KMS-11 (cell line): ENCODE data around the gene CAMTA1.

Experiments used
- H2AFZ ChIP-seq: fragments of 200-600 bp; sonication (generic); 2 replicates; pipeline ENCODE4 v1.6.1; 2016; ENCODE audit warnings: antibody characterized with exemption, mixed run types, low read depth
- H3K27ac ChIP-seq: fragments of 200-600 bp; sonication (generic); 2 replicates; pipeline ENCODE4 v1.6.1; 2016; ENCODE audit warnings: mild to moderate bottlenecking, mixed run types
- H3K27me3 ChIP-seq: fragments of 200-600 bp; sonication (generic); 2 replicates; pipeline ENCODE4 v1.6.1; 2017; ENCODE audit warnings: mild to moderate bottlenecking, low read depth, mixed run types, moderate library complexity; ENCODE audit not compliant: insufficient read depth
- H3K36me3 ChIP-seq: fragments of 200-600 bp; sonication (generic); 2 replicates; pipeline ENCODE4 v1.6.1; 2017; ENCODE audit warnings: mild to moderate bottlenecking, mixed run types; ENCODE audit not compliant: insufficient read depth
- H3K4me1 ChIP-seq: fragments of 200-600 bp; sonication (generic); 2 replicates; pipeline ENCODE4 v1.6.1; 2016; ENCODE audit warnings: mild to moderate bottlenecking, low read depth, mixed run types; ENCODE audit not compliant: poor library complexity, severe bottlenecking
- H3K4me2 ChIP-seq: fragments of 200-600 bp; sonication (generic); 2 replicates; pipeline ENCODE4 v1.7.0; 2016; ENCODE audit warnings: mild to moderate bottlenecking, mixed run types
- H3K4me3 ChIP-seq: fragments of 200-600 bp; sonication (generic); IDR thresholded peaks from 2 replicates; pipeline ENCODE4 v1.6.1; 2017; ENCODE audit warnings: low read depth, low read length, mixed read lengths; ENCODE audit not compliant: insufficient read depth
- H3K79me2 ChIP-seq: fragments of 200-600 bp; sonication (generic); 2 replicates; pipeline ENCODE4 v1.6.1; 2016; ENCODE audit warnings: low read depth, mixed run types; ENCODE audit not compliant: insufficient read depth
- H3K9ac ChIP-seq: fragments of 200-600 bp; sonication (generic); 2 replicates; pipeline ENCODE4 v1.6.1; 2016; ENCODE audit warnings: mild to moderate bottlenecking, mixed run types
- H4K20me1 ChIP-seq: fragments of 200-600 bp; sonication (generic); 2 replicates; pipeline ENCODE4 v1.6.1; 2016; ENCODE audit warnings: mild to moderate bottlenecking, mixed run types; ENCODE audit not compliant: insufficient read depth
- CTCF ChIP-seq: fragments of 200-600 bp; sonication (generic); conservative IDR thresholded peaks from 2 replicates; pipeline ENCODE4 v1.6.1; 2017; ENCODE audit warnings: low read depth, mild to moderate bottlenecking, antibody characterized with exemption, low read length, moderate library complexity, mixed read lengths

Gene CAMTA1

GRCh38 chr1:7232441-7233236, 447.4 kb downstream of the CAMTA1 start:
- H3K27ac ChIP-seq = no peak overlapping the region

GRCh38 chr1:7233237-7233540, 447.9 kb downstream of the CAMTA1 start:
- H3K36me3 ChIP-seq = no peaks in the 10 kb centered on the region
- H3K4me2 ChIP-seq = no peak overlapping the region
- H3K27ac ChIP-seq = no peak overlapping the region
- no peak overlapping the region for H3K4me3 ChIP-seq
- H4K20me1 ChIP-seq = no peaks in the 10 kb centered on the region
- no peaks in the 10 kb centered on the region for H3K4me1 ChIP-seq
- no peak overlapping the region for H2AFZ ChIP-seq
- no peaks in the 10 kb centered on the region for H3K79me2 ChIP-seq
- H3K27me3 ChIP-seq = peaks cover 42% of the 10 kb centered on the region
- H3K9ac ChIP-seq = no peak overlapping the region
- TF ChIP-seq CTCF = no peak

More at GRCh38 chr1:7232441-7233236, 447.4 kb downstream of the CAMTA1 start:
- H3K27me3 ChIP-seq = peaks cover 47% of the 10 kb centered on the region
- no peak overlapping the region for H2AFZ ChIP-seq
- no peak overlapping the region for H3K9ac ChIP-seq
- no peak overlapping the region for H3K4me3 ChIP-seq
- H3K4me1 ChIP-seq = no peaks in the 10 kb centered on the region
- no peak overlapping the region for H3K4me2 ChIP-seq
- no peak for TF ChIP-seq CTCF
- no peaks in the 10 kb centered on the region for H3K79me2 ChIP-seq
- H4K20me1 ChIP-seq = no peaks in the 10 kb centered on the region
- H3K36me3 ChIP-seq = no peaks in the 10 kb centered on the region

GRCh38 chr1:7233646-7234470, 448.6 kb downstream of the CAMTA1 start:
- Histone ChIP-seq H3K27ac (no peak overlapping the region), H3K9ac (no peak overlapping the region), H3K36me3 (no peaks in the 10 kb centered on the region), H3K27me3 (peaks cover 36% of the 10 kb centered on the region), H3K4me2 (no peak overlapping the region), H3K79me2 (no peaks in the 10 kb centered on the region), H3K4me1 (no peaks in the 10 kb centered on the region), H3K4me3 (no peak overlapping the region), H4K20me1 (no peaks in the 10 kb centered on the region), H2AFZ (no peak overlapping the region)
- no peak for TF ChIP-seq CTCF

- no peak overlapping the region for H3K9ac ChIP-seq
- H3K27me3 ChIP-seq = peaks cover 36% of the 10 kb centered on the region
- H3K4me2 ChIP-seq = no peak overlapping the region
- no peak overlapping the region for H3K27ac ChIP-seq
- no peak overlapping the region for H3K4me3 ChIP-seq
- no peaks in the 10 kb centered on the region for H3K79me2 ChIP-seq
- no peak overlapping the region for H2AFZ ChIP-seq
- no peaks in the 10 kb centered on the region for H3K4me1 ChIP-seq
- no peak for TF ChIP-seq CTCF
- no peaks in the 10 kb centered on the region for H3K36me3 ChIP-seq
- no peaks in the 10 kb centered on the region for H4K20me1 ChIP-seq
Measured at GRCh38 chr1:7234471-7234755, 449.2 kb downstream of the CAMTA1 start.
